IMR-90 (cell line): ENCODE measurements around the gene FDXR. TPM values are rescaled to one million over a fixed set of nuclear protein-coding genes. Genes with fewer than 3 reads are reported as not detected.

Experiments
- ATAC-seq: fragments of 200-7000 bp; cut with Tn5 transposase; 2 replicates; pipeline ENCODE4 v1.9.1; 2020; ENCODE audit warnings: low read depth, mild to moderate bottlenecking, moderate library complexity
- BruUV-seq: library from RNA; stranded (reverse); fragments of 400-500 nt; replicated peaks from 2 replicates; lab custom pipeline; 2021; lab: Mats Ljungman, UMichigan
- CTCF ChIA-PET: fragments of 300-600 bp; formaldehyde crosslinking; extraction: SDS; loops from one replicate; lab custom pipeline; 2021; ENCODE audit warnings: antibody characterized with exemption; lab: Yijun Ruan, JAX
- POLR2A ChIA-PET: fragments of 300-600 bp; sonication (Branson Sonifier 250); formaldehyde crosslinking; loops from one replicate; lab custom pipeline; 2022; ENCODE audit warnings: antibody characterized with exemption; ENCODE audit not compliant: unreplicated experiment; lab: Charles Lee
- DNase-seq: peaks from one replicate; pipeline ENCODE4 v3.0.0; 2013
- H2AFZ ChIP-seq: replicated peaks from 2 replicates; pipeline ENCODE3; 2013; ENCODE audit warnings: low read length, mild to moderate bottlenecking; ENCODE audit not compliant: poor library complexity
- H2AK5ac ChIP-seq: 2 replicates; pipeline ENCODE4 v1.6.1; 2013; ENCODE audit warnings: low read depth, low read length, inconsistent platforms
- H2AK9ac ChIP-seq: replicated peaks from 2 replicates; pipeline ENCODE3; 2013; ENCODE audit warnings: mild to moderate bottlenecking, low read depth, low read length, moderate library complexity; ENCODE audit not compliant: poor library complexity
- H2BK120ac ChIP-seq: 2 replicates; pipeline ENCODE4 v1.6.1; 2013; ENCODE audit warnings: low read depth, low read length, inconsistent platforms
- H2BK15ac ChIP-seq: 3 replicates; pipeline ENCODE4 v1.6.1; 2013; ENCODE audit warnings: low read depth, low read length, inconsistent platforms
- H2BK20ac ChIP-seq: 2 replicates; pipeline ENCODE4 v1.6.1; 2013; ENCODE audit warnings: low read depth, mild to moderate bottlenecking, inconsistent platforms, low read length, moderate library complexity
- H2BK5ac ChIP-seq: 2 replicates; pipeline ENCODE4 v1.6.1; 2013; ENCODE audit warnings: mild to moderate bottlenecking, low read depth, low read length, inconsistent platforms; ENCODE audit not compliant: poor library complexity, severe bottlenecking
- H3K14ac ChIP-seq: replicated peaks from 2 replicates; pipeline ENCODE4 v1.6.1; 2013; ENCODE audit warnings: low read depth, low read length, inconsistent platforms
- H3K18ac ChIP-seq: 2 replicates; pipeline ENCODE4 v1.6.1; 2013; ENCODE audit warnings: low read depth, low read length, control low read depth
- H3K23ac ChIP-seq: 2 replicates; pipeline ENCODE4 v1.6.1; 2013; ENCODE audit warnings: low read depth, low read length, inconsistent platforms
- H3K27ac ChIP-seq: 2 replicates; pipeline ENCODE4 v1.5.1; 2013; ENCODE audit warnings: mild to moderate bottlenecking, control low read depth, low read length; ENCODE audit not compliant: insufficient read depth
- H3K27me3 ChIP-seq: 2 replicates; pipeline ENCODE4 v1.6.1; 2013; ENCODE audit warnings: low read length; ENCODE audit not compliant: control insufficient read depth, insufficient read depth
- H3K36me3 ChIP-seq: 2 replicates; pipeline ENCODE4 v1.6.1; 2013; ENCODE audit warnings: low read length, mixed read lengths; ENCODE audit not compliant: control insufficient read depth, insufficient read depth
- H3K4ac ChIP-seq: 2 replicates; pipeline ENCODE4 v1.6.1; 2013; ENCODE audit warnings: low read depth, low read length, inconsistent platforms
- H3K4me1 ChIP-seq: 2 replicates; pipeline ENCODE4 v1.6.1; 2013; ENCODE audit warnings: low read length, mixed read lengths; ENCODE audit not compliant: control insufficient read depth, insufficient read depth
- H3K4me2 ChIP-seq: 2 replicates; pipeline ENCODE4 v1.6.1; 2013; ENCODE audit warnings: low read depth, mild to moderate bottlenecking, control low read depth, low read length, moderate library complexity
- H3K4me3 ChIP-seq: 2 replicates; pipeline ENCODE4 v1.5.1; 2013; ENCODE audit warnings: low read depth, mild to moderate bottlenecking, control low read depth, low read length, moderate library complexity; ENCODE audit not compliant: insufficient read depth
- H3K56ac ChIP-seq: 2 replicates; pipeline ENCODE4 v1.6.1; 2013; ENCODE audit warnings: low read length, inconsistent platforms; ENCODE audit not compliant: insufficient read depth; ENCODE audit errors: extremely low read depth
- H3K79me1 ChIP-seq, 2 experiments: 2 replicates each; pipeline ENCODE4 v1.6.1; 2013; ENCODE audit warnings: low read length in 2 of 2, inconsistent platforms in 1 of 2, low read depth in 1 of 2
- H3K9ac ChIP-seq: 2 replicates; pipeline ENCODE4 v1.6.1; 2013; ENCODE audit warnings: low read depth, low read length, control low read depth
- H3K9me1 ChIP-seq: 2 replicates; pipeline ENCODE4 v1.6.1; 2013; ENCODE audit warnings: low read length, inconsistent platforms; ENCODE audit not compliant: insufficient read depth
- H3K9me3 ChIP-seq: 2 replicates; pipeline ENCODE4 v1.6.1; 2013; ENCODE audit warnings: low read length; ENCODE audit not compliant: control insufficient read depth, insufficient read depth
- H4K20me1 ChIP-seq: 2 replicates; pipeline ENCODE4 v1.6.1; 2013; ENCODE audit warnings: low read length, inconsistent platforms; ENCODE audit not compliant: insufficient read depth
- H4K5ac ChIP-seq: 2 replicates; pipeline ENCODE4 v1.6.1; 2013; ENCODE audit warnings: mild to moderate bottlenecking, low read depth, low read length, control low read depth
- H4K8ac ChIP-seq, 2 experiments: 2 replicates each; pipeline ENCODE4 v1.6.1; 2013; ENCODE audit warnings: low read depth in 2 of 2, low read length in 2 of 2, control low read depth in 1 of 2, inconsistent platforms in 1 of 2
- H4K91ac ChIP-seq: 2 replicates; pipeline ENCODE4 v1.6.1; 2013; ENCODE audit warnings: low read depth, low read length, inconsistent platforms; ENCODE audit not compliant: insufficient read depth
- CTCF ChIP-seq: conservative IDR thresholded peaks from 2 replicates; pipeline ENCODE4 v1.5.1; 2012; ENCODE audit warnings: mild to moderate bottlenecking, low read depth, low read length, improper control_type of control experiment
- ELK1 ChIP-seq: fragments of 150-350 bp; IDR thresholded peaks from 2 replicates; pipeline ENCODE4 v1.6.1; 2016; ENCODE audit warnings: low read depth, mild to moderate bottlenecking, low read length, moderate library complexity, borderline replicate concordance
- MXI1 ChIP-seq: IDR thresholded peaks from 2 replicates; pipeline ENCODE4 v1.6.1; 2012; ENCODE audit warnings: low read depth, mild to moderate bottlenecking, low read length, moderate library complexity, borderline replicate concordance
- NFE2L2 ChIP-seq: fragments of 150-350 bp; IDR thresholded peaks from 2 replicates; pipeline ENCODE4 v1.6.1; 2016; ENCODE audit warnings: low read depth, mild to moderate bottlenecking, low read length
- RAD21 ChIP-seq: IDR thresholded peaks from 2 replicates; pipeline ENCODE4 v1.6.1; 2012; ENCODE audit warnings: low read length, improper control_type of control experiment
- WGBS, 2 experiments: methylation state at CpG; one replicate each; pipeline versions ENCODE4 v1.1.5 to v1.1.7; 2013; ENCODE audit warnings: missing lambda C conversion rate in 2 of 2; ENCODE audit not compliant: insufficient read length in 1 of 2; ENCODE audit errors: extremely low coverage in 2 of 2; 5-methylcytosine and 5-hydroxymethylcytosine counted together
- dilution Hi-C: fragments of 300-500 bp; cut with HindIII; formaldehyde crosslinking; loops from one replicate; pipeline ENCODE4 v1.14.3; 2018; ENCODE audit warnings: low sequenced_read_pairs; ENCODE audit not compliant: unreplicated experiment
- in situ Hi-C: fragments of 300-500 bp; cut with MboI; formaldehyde crosslinking; loops from 3 replicates; pipeline ENCODE4 v1.14.3; 2019; ENCODE audit warnings: low sequenced_read_pairs, inconsistent platforms, mixed read lengths
- intact Hi-C: fragments of 100-400 bp; cut with micrococcal nuclease; formaldehyde crosslinking; loops from 2 replicates; pipeline ENCODE4 v1.10.0; 2022
- polyA plus RNA-seq, 3 experiments: library from polyadenylated mRNA; depleted of rRNA; stranded (reverse); fragments of >200 nt; gene quantifications; 2 replicates each; pipeline ENCODE4 v1.2.3, GENCODE V29; 2012; ENCODE audit warnings: low replicate concordance in 1 of 3
- total RNA-seq: library from RNA; depleted of rRNA; stranded (reverse); fragments of >200 nt; gene quantifications from 2 replicates; pipeline ENCODE4 v1.2.3, GENCODE V29; 2012

FDXR gene
- total and polyA plus RNA-seq, 2 of the 4 experiments (the other 2 are of a cell fraction): 12.4 to 18.6 TPM

GRCh38 chr17:74882517-74883240 lies 9.9 kb upstream of the FDXR start:
- no peak overlapping the region for H4K5ac ChIP-seq
- H2BK15ac ChIP-seq: no peak overlapping the region
- H3K27ac ChIP-seq: no peak overlapping the region
- H4K20me1 ChIP-seq: no peaks in the 10 kb centered on the region
- H2BK5ac ChIP-seq: no peak overlapping the region
- POLR2A ChIA-PET: interaction anchor here (1.2 kb wide), 1 partner anchor 9 kb away, joined by 3 read pairs; no protein-coding TSS in a partner anchor
- ATAC-seq (no peak), DNase-seq (no peak)
- dilution Hi-C loops: no loop called here
- peaks cover 53% of the 10 kb centered on the region for H3K27me3 ChIP-seq
- no peaks in the 10 kb centered on the region for H3K36me3 ChIP-seq
- H2BK120ac ChIP-seq: no peak overlapping the region
- H3K4me2 ChIP-seq: no peak overlapping the region
- H2BK20ac ChIP-seq: no peak overlapping the region
- H3K14ac ChIP-seq: no peak overlapping the region
- TF ChIP-seq CTCF (no peak), ELK1 (no peak), MXI1 (no peak), NFE2L2 (no peak), RAD21 (no peak)
- H4K8ac ChIP-seq: no peak overlapping the region
- H2AFZ ChIP-seq: no peak overlapping the region
- H3K4me3 ChIP-seq: no peak overlapping the region
- H3K23ac ChIP-seq: no peak overlapping the region
- no TSS peak for BruUV-seq
- intact Hi-C loops: no loop called here
- H3K56ac ChIP-seq: no peak overlapping the region
- no peak overlapping the region for H3K18ac ChIP-seq
- no peaks in the 10 kb centered on the region for H3K4me1 ChIP-seq
- in situ Hi-C loops: no loop called here
- H2AK9ac ChIP-seq: no peak overlapping the region
- no peak overlapping the region for H3K4ac ChIP-seq
- H3K9me1 ChIP-seq: no peaks in the 10 kb centered on the region
- no peaks in the 10 kb centered on the region for H3K9me3 ChIP-seq
- no peak overlapping the region for H3K9ac ChIP-seq
- H3K79me1 ChIP-seq: no peaks in the 10 kb centered on the region
- 48% methylated on average over 11 of the region's 20 CpGs; no CpG with 5 or more reads in 1 of the 2 experiments for WGBS, 2 experiments
- H2AK5ac ChIP-seq: no peak overlapping the region
- CTCF ChIA-PET: no interaction called here
- no peak overlapping the region for H4K91ac ChIP-seq
